SK-N-SH treated with all-trans-retinoic acid at 6 μM for 48 hours (cell line): ENCODE data around the gene RNGTT.

Source experiments
- ATAC-seq: fragments of 200-7000 bp; cut with Tn5 transposase; 3 replicates; pipeline ENCODE4 v1.9.1; 2020; ENCODE audit warnings: mild to moderate bottlenecking, moderate library complexity
- ARNTL ChIP-seq: fragments of 450-650 bp; formaldehyde crosslinking; IDR thresholded peaks from 2 replicates; pipeline ENCODE4 v1.5.0; 2020; ENCODE audit warnings: low read depth, mild to moderate bottlenecking, moderate library complexity, borderline replicate concordance
- BACH2 ChIP-seq: fragments of 250-450 bp; sonication (Bioruptor Pico); IDR thresholded peaks from 2 replicates; pipeline ENCODE4 v1.9.0; 2021; ENCODE audit warnings: mild to moderate bottlenecking, borderline replicate concordance
- CSDC2 ChIP-seq: fragments of 250-450 bp; sonication (Bioruptor Pico); IDR thresholded peaks from 2 replicates; pipeline ENCODE4 v1.5.0; 2020; ENCODE audit warnings: mild to moderate bottlenecking, moderate library complexity
- ESRRG ChIP-seq: fragments of 250-450 bp; sonication (Bioruptor Pico); IDR thresholded peaks from 2 replicates; pipeline ENCODE4 v1.6.1; 2021; ENCODE audit warnings: mild to moderate bottlenecking
- GLIS3 ChIP-seq: fragments of 250-450 bp; sonication (Bioruptor Pico); IDR thresholded peaks from 2 replicates; pipeline ENCODE4 v1.5.0; 2020; ENCODE audit warnings: mild to moderate bottlenecking, moderate library complexity
- ISL1 ChIP-seq: fragments of 250-450 bp; sonication (Bioruptor Pico); IDR thresholded peaks from 2 replicates; pipeline ENCODE4 v2.1.2; 2022; ENCODE audit warnings: mild to moderate bottlenecking, moderate library complexity
- OSR1 ChIP-seq: fragments of 250-450 bp; sonication (Bioruptor Pico); IDR thresholded peaks from 2 replicates; pipeline ENCODE4 v1.8.0; 2022; ENCODE audit warnings: moderate library complexity, mild to moderate bottlenecking, inconsistent platforms
- PPARA ChIP-seq: fragments of 250-450 bp; sonication (Bioruptor Pico); IDR thresholded peaks from 2 replicates; pipeline ENCODE4 v1.5.0; 2020; ENCODE audit warnings: mild to moderate bottlenecking, borderline replicate concordance
- RARB ChIP-seq: fragments of 250-450 bp; sonication (Bioruptor Pico); IDR thresholded peaks from 2 replicates; pipeline ENCODE4 v1.8.0; 2021; ENCODE audit warnings: mild to moderate bottlenecking, moderate library complexity
- SNAI2 ChIP-seq: fragments of 250-450 bp; sonication (Bioruptor Pico); IDR thresholded peaks from 2 replicates; pipeline ENCODE4 v1.5.0; 2020; ENCODE audit warnings: mild to moderate bottlenecking, moderate library complexity
- TCF4 ChIP-seq: fragments of 250-450 bp; sonication (Bioruptor Pico); IDR thresholded peaks from 2 replicates; pipeline ENCODE4 v1.8.0; 2021; ENCODE audit warnings: mild to moderate bottlenecking, moderate library complexity, borderline replicate concordance
- TOX ChIP-seq: fragments of 250-450 bp; sonication (Bioruptor Pico); IDR thresholded peaks from 2 replicates; pipeline ENCODE4 v1.8.0; 2021; ENCODE audit warnings: mild to moderate bottlenecking, moderate library complexity, borderline replicate concordance
- ZC3H10 ChIP-seq: fragments of 250-450 bp; sonication (Bioruptor Pico); IDR thresholded peaks from 2 replicates; pipeline ENCODE4 v1.5.1; 2021; ENCODE audit warnings: mild to moderate bottlenecking, moderate library complexity
- ZFP3 ChIP-seq: fragments of 250-450 bp; sonication (Bioruptor Pico); IDR thresholded peaks from 2 replicates; pipeline ENCODE4 v1.5.0; 2020; ENCODE audit warnings: mild to moderate bottlenecking, moderate library complexity
- ZFP30 ChIP-seq: fragments of 450-650 bp; formaldehyde crosslinking; IDR thresholded peaks from 2 replicates; pipeline ENCODE4 v1.5.0; 2022; ENCODE audit warnings: mild to moderate bottlenecking, moderate library complexity
- ZNF565 ChIP-seq: fragments of 450-650 bp; formaldehyde crosslinking; conservative IDR thresholded peaks from 2 replicates; pipeline ENCODE4 v1.5.0; 2020; ENCODE audit warnings: low read depth, mild to moderate bottlenecking, moderate library complexity
- ZNF70 ChIP-seq: fragments of 450-650 bp; formaldehyde crosslinking; IDR thresholded peaks from 2 replicates; pipeline ENCODE4 v1.5.0; 2020; ENCODE audit warnings: mild to moderate bottlenecking, moderate library complexity
- ZNF8 ChIP-seq: fragments of 450-650 bp; formaldehyde crosslinking; IDR thresholded peaks from 2 replicates; pipeline ENCODE4 v1.5.0; 2020; ENCODE audit warnings: mild to moderate bottlenecking, moderate library complexity
- TF ChIP-seq, protein P1 (sequence below): fragments of 250-450 bp; sonication (Bioruptor Pico); IDR thresholded peaks from 2 replicates; pipeline ENCODE4 v1.5.1; 2021; ENCODE audit warnings: mild to moderate bottlenecking, moderate library complexity
- TF ChIP-seq, protein P2 (sequence below): fragments of 250-450 bp; sonication (Bioruptor Pico); IDR thresholded peaks from 2 replicates; pipeline ENCODE4 v1.5.1; 2020; ENCODE audit warnings: low read depth, mild to moderate bottlenecking, moderate library complexity
- TF ChIP-seq, protein P3 (sequence below): fragments of 250-450 bp; sonication (Bioruptor Pico); IDR thresholded peaks from 2 replicates; pipeline ENCODE4 v1.5.0; 2020; ENCODE audit warnings: mild to moderate bottlenecking, moderate library complexity
- TF ChIP-seq, protein P4 (sequence below): fragments of 250-450 bp; sonication (Bioruptor Pico); IDR thresholded peaks from 2 replicates; pipeline ENCODE4 v1.8.0; 2020; ENCODE audit warnings: mild to moderate bottlenecking, moderate library complexity, borderline replicate concordance

RNGTT gene

DNA sequence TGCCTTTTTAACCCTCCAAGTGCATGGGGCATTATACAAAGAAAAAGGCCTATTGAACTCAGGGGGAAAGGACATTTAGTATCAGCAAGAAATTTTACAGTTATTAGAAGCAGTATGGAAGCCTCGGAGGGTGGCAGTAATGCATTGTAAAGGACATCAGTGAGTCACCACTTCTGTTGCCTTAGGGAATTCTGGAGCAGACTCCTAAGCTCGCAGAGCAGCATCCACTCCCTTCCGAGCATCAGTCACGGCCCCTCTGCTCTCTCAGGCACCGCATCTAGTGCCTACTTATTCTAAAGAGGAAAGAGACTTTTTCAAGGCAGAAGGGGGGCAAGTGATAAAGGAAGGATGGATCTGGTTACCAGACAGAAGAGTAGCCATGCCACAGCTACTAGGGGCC is 296.5 kb downstream of the RNGTT start:
- ATAC-seq = no peak
- TF ChIP-seq ZFP3 (CRISPR knock-in tag) (no peak), ISL1 (no peak), ZNF565 (CRISPR knock-in tag) (no peak), TCF4 (CRISPR knock-in tag) (no peak), SNAI2 (no peak), GLIS3 (CRISPR knock-in tag) (no peak), ZNF70 (no peak), CSDC2 (CRISPR knock-in tag) (no peak), PPARA (CRISPR knock-in tag) (no peak), RARB (CRISPR knock-in tag) (no peak)

DNA sequence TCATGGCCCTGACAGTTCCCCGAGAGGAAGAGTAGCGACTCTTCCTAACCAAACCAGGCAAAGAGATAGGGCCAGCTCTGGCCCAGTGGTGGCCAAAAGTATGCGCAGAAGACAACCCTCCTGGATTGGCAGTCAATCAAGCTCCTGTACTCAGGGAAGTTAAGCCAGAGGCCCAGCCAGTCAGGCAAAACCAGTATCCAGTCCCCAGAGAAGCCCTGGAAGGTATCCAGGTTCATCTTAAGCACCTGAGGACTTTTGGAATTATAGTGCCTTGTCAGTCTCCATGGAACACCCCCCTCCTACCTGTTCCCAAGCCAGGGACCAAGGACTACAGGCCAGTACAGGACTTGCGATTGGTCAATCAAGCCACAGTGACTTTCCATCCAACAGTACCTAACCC is 298.3 kb downstream of the RNGTT start:
- ATAC-seq = no peak
- TF ChIP-seq ZFP30 (CRISPR knock-in tag) (no peak), ARNTL (CRISPR knock-in tag) (no peak), CSDC2 (CRISPR knock-in tag) (no peak), ZFP3 (CRISPR knock-in tag) (no peak), BACH2 (CRISPR knock-in tag) (no peak), ZNF8 (CRISPR knock-in tag) (no peak), ISL1 (no peak), GLIS3 (CRISPR knock-in tag) (no peak), TOX (no peak), ZNF565 (CRISPR knock-in tag) (no peak), TCF4 (CRISPR knock-in tag) (no peak)
- TF ChIP-seq, protein P1, sequence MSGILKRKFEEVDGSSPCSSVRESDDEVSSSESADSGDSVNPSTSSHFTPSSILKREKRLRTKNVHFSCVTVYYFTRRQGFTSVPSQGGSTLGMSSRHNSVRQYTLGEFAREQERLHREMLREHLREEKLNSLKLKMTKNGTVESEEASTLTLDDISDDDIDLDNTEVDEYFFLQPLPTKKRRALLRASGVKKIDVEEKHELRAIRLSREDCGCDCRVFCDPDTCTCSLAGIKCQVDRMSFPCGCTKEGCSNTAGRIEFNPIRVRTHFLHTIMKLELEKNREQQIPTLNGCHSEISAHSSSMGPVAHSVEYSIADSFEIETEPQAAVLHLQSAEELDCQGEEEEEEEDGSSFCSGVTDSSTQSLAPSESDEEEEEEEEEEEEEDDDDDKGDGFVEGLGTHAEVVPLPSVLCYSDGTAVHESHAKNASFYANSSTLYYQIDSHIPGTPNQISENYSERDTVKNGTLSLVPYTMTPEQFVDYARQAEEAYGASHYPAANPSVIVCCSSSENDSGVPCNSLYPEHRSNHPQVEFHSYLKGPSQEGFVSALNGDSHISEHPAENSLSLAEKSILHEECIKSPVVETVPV (CRISPR knock-in tag) = no peak
- TF ChIP-seq, protein P2, sequence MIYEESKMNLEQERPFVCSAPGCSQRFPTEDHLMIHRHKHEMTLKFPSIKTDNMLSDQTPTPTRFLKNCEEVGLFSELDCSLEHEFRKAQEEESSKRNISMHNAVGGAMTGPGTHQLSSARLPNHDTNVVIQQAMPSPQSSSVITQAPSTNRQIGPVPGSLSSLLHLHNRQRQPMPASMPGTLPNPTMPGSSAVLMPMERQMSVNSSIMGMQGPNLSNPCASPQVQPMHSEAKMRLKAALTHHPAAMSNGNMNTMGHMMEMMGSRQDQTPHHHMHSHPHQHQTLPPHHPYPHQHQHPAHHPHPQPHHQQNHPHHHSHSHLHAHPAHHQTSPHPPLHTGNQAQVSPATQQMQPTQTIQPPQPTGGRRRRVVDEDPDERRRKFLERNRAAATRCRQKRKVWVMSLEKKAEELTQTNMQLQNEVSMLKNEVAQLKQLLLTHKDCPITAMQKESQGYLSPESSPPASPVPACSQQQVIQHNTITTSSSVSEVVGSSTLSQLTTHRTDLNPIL = no peak

DNA sequence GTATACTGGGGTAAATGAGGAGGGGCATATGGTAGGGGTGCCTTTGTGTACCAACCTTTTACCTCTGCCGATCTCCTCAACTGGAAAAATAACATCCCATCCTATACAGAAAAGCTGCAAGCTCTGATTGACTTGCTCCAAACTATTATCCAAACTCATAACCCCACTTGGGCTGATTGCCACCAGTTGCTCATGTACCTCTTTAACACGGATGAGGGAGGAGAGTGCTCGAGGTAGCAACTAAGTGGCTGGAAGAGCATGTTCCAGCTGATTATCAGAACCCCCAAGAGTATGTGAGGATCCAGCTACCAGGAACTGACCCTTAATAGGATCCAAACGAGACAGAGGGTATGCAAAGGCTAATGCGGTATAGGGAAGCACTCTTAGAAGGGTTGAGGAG is 299.6 kb downstream of the RNGTT start:
- TF ChIP-seq, protein P3, sequence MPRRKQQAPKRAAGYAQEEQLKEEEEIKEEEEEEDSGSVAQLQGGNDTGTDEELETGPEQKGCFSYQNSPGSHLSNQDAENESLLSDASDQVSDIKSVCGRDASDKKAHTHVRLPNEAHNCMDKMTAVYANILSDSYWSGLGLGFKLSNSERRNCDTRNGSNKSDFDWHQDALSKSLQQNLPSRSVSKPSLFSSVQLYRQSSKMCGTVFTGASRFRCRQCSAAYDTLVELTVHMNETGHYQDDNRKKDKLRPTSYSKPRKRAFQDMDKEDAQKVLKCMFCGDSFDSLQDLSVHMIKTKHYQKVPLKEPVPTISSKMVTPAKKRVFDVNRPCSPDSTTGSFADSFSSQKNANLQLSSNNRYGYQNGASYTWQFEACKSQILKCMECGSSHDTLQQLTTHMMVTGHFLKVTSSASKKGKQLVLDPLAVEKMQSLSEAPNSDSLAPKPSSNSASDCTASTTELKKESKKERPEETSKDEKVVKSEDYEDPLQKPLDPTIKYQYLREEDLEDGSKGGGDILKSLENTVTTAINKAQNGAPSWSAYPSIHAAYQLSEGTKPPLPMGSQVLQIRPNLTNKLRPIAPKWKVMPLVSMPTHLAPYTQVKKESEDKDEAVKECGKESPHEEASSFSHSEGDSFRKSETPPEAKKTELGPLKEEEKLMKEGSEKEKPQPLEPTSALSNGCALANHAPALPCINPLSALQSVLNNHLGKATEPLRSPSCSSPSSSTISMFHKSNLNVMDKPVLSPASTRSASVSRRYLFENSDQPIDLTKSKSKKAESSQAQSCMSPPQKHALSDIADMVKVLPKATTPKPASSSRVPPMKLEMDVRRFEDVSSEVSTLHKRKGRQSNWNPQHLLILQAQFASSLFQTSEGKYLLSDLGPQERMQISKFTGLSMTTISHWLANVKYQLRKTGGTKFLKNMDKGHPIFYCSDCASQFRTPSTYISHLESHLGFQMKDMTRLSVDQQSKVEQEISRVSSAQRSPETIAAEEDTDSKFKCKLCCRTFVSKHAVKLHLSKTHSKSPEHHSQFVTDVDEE (CRISPR knock-in tag) = no peak
- no peak for TF ChIP-seq BACH2 (CRISPR knock-in tag)
- TF ChIP-seq GLIS3 (CRISPR knock-in tag) = no peak
- TF ChIP-seq, protein P2 = no peak
- TF ChIP-seq, protein P1 (CRISPR knock-in tag) = no peak
- no peak for TF ChIP-seq SNAI2
- TF ChIP-seq ESRRG (CRISPR knock-in tag) = no peak
- TF ChIP-seq TOX = no peak
- TF ChIP-seq RARB (CRISPR knock-in tag) = no peak
- TF ChIP-seq TCF4 (CRISPR knock-in tag) = no peak
- TF ChIP-seq ISL1 = no peak
- TF ChIP-seq ZNF565 (CRISPR knock-in tag) = no peak
- no peak for TF ChIP-seq OSR1 (CRISPR knock-in tag)
- TF ChIP-seq ZFP30 (CRISPR knock-in tag) = no peak
- TF ChIP-seq, protein P4, sequence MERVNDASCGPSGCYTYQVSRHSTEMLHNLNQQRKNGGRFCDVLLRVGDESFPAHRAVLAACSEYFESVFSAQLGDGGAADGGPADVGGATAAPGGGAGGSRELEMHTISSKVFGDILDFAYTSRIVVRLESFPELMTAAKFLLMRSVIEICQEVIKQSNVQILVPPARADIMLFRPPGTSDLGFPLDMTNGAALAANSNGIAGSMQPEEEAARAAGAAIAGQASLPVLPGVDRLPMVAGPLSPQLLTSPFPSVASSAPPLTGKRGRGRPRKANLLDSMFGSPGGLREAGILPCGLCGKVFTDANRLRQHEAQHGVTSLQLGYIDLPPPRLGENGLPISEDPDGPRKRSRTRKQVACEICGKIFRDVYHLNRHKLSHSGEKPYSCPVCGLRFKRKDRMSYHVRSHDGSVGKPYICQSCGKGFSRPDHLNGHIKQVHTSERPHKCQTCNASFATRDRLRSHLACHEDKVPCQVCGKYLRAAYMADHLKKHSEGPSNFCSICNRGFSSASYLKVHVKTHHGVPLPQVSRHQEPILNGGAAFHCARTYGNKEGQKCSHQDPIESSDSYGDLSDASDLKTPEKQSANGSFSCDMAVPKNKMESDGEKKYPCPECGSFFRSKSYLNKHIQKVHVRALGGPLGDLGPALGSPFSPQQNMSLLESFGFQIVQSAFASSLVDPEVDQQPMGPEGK (CRISPR knock-in tag) = no peak
- TF ChIP-seq ARNTL (CRISPR knock-in tag) = no peak
- no peak for TF ChIP-seq ZFP3 (CRISPR knock-in tag)
- TF ChIP-seq ZC3H10 = no peak
- TF ChIP-seq ZNF70 = no peak
- no peak for TF ChIP-seq CSDC2 (CRISPR knock-in tag)
- no peak for ATAC-seq
